Measurements from ENCODE around the gene RBFA. TPM values are rescaled to one million over a fixed set of nuclear protein-coding genes. Genes with fewer than 3 reads are reported as not detected.

RBFA gene
- total and polyA plus RNA-seq, 11 donors = 15.5 to 32.2 (median 21.6) TPM

DNA sequence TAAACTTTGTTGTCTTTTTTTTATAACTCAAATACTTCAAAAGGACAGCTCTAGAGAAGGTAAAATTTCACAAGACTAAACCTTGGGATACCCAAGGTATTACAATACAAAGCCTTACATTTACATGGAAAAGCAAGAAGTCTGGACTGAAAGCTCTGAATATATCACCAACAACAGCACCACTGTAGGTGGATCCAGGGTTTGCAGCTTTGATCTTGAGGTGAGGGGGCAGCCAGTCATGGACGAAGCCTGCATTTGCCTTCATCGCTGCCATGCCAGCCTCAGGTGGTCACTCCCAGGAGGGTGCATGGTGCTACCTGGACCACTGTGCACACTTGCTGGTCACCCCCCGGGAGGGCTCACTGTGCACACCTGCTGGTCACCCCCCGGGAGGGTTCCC, 36.6 kb downstream of the RBFA start:
- Histone ChIP-seq H3K4me3 (no peak overlapping the region), H3K36me3 (peaks cover 0 to 6% (median 0%) of the 10 kb centered on the region in 9 donors), H3K27me3 (no peaks in the 10 kb centered on the region), H3K9me3 (no peaks in the 10 kb centered on the region), H3K4me1 (no peaks in the 10 kb centered on the region), H3K27ac (no peak overlapping the region)
- intact Hi-C loops (cut with DNase I) = no loop called here
- WGBS, 4 donors = 90 to 100% (median 96%) methylated on average over 4 of the region's 4 CpGs
- DNase-seq (no peak), ATAC-seq (no peak)
- TF ChIP-seq POLR2A (IDR thresholded peaks at IDR 0.05) = no peak
- TF ChIP-seq, protein P1, sequence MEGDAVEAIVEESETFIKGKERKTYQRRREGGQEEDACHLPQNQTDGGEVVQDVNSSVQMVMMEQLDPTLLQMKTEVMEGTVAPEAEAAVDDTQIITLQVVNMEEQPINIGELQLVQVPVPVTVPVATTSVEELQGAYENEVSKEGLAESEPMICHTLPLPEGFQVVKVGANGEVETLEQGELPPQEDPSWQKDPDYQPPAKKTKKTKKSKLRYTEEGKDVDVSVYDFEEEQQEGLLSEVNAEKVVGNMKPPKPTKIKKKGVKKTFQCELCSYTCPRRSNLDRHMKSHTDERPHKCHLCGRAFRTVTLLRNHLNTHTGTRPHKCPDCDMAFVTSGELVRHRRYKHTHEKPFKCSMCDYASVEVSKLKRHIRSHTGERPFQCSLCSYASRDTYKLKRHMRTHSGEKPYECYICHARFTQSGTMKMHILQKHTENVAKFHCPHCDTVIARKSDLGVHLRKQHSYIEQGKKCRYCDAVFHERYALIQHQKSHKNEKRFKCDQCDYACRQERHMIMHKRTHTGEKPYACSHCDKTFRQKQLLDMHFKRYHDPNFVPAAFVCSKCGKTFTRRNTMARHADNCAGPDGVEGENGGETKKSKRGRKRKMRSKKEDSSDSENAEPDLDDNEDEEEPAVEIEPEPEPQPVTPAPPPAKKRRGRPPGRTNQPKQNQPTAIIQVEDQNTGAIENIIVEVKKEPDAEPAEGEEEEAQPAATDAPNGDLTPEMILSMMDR (IDR thresholded peaks at IDR 0.05) = no peak

DNA sequence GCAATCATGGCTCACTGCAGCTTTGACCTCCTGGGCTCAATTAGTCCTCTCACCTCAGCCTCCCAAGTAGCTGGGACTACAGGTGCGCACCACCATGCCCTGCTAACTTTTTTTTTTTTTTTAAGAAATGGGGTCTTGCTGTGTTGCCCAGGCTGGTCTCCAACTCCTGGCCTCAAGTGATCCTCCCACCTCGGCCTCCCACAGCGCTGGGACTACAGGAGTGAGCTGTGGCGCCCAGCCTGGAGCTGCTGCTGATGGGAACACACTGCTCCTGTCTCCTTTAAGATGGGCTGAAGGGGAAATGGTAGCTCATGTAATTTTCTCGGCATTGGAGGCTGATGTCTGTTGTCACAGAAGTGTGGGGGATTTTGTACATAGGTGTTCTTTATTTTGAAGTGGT, 39.9 kb downstream of the RBFA start:
- Histone ChIP-seq H3K36me3 (peaks cover 0 to 6% (median 0%) of the 10 kb centered on the region in 9 donors), H3K27me3 (no peaks in the 10 kb centered on the region), H3K4me3 (no peak overlapping the region), H3K4me1 (no peaks in the 10 kb centered on the region), H3K27ac (no peak overlapping the region), H3K9me3 (no peaks in the 10 kb centered on the region)
- no peak for ATAC-seq
- DNase-seq = no peak
- 95 to 98% (median 96%) methylated on average over 5 of the region's 5 CpGs for WGBS, 4 donors
- TF ChIP-seq, protein P1 (IDR thresholded peaks at IDR 0.05) = no peak
- no peak for TF ChIP-seq POLR2A (IDR thresholded peaks at IDR 0.05)
- intact Hi-C loops (cut with DNase I) = no loop called here

DNA sequence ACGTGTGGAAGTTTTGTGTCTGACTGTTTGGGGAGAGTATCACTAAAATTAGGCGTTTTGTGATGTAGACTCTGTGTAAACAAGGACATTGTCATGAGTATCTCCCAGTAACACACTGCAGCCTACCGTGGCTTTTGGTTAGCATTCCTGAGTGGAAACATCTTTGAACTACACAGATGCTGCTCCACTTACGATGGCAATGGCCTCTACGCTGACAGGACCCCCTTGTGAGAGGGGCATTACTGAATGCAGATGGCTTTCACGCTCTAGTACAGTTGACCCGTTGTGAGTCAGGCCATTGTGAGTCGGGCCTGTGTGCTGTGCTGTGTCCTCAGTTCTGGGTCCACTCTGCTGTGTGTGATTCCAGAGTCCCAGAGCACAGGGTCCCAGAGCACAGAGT, 40.5 kb downstream of the RBFA start:
- no peaks in the 10 kb centered on the region for H3K4me1 ChIP-seq
- DNase-seq (no peak), ATAC-seq (no peak)
- H3K27ac ChIP-seq = no peak overlapping the region
- H3K4me3 ChIP-seq = no peak overlapping the region
- H3K36me3 ChIP-seq = peaks cover 0 to 6% (median 0%) of the 10 kb centered on the region in 9 donors
- TF ChIP-seq, protein P1 (IDR thresholded peaks at IDR 0.05) = no peak
- no peak for TF ChIP-seq POLR2A (IDR thresholded peaks at IDR 0.05)
- WGBS, 4 donors = 72 to 94% (median 86%) methylated on average over 8 of the region's 8 CpGs
- no peaks in the 10 kb centered on the region for H3K9me3 ChIP-seq
- intact Hi-C loops (cut with DNase I) = no loop called here
- H3K27me3 ChIP-seq = no peaks in the 10 kb centered on the region

DNA sequence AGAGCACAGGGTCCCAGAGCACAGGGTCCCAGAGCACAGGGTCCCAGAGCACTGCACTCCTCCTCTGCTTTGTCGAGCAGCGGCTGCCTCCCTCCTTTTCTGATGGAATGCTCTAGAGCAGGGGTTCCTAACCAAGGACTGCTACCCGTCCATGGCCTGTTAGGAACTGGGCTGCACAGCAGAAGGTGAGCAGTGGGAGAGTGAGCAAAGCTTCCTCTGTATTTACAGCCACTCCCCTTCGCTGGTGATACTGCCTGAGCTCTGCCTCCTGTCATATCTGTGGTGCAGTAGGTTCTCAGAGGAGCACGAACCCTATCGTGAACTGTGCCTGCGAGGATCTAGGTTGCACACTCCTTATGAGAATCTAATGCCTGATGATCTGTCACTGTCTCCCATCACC, 41.7 kb downstream of the RBFA start:
- H3K4me1 ChIP-seq = no peaks in the 10 kb centered on the region
- peaks cover 0 to 6% (median 0%) of the 10 kb centered on the region in 9 donors for H3K36me3 ChIP-seq
- DNase-seq (no peak), ATAC-seq (no peak)
- intact Hi-C loops (cut with DNase I) = no loop called here
- no peaks in the 10 kb centered on the region for H3K9me3 ChIP-seq
- no peak overlapping the region for H3K27ac ChIP-seq
- H3K4me3 ChIP-seq = no peak overlapping the region
- TF ChIP-seq, protein P1 (IDR thresholded peaks at IDR 0.05) = no peak
- TF ChIP-seq POLR2A (IDR thresholded peaks at IDR 0.05) = no peak
- 88 to 97% (median 94%) methylated on average over 5 to 7 of the region's 7 CpGs for WGBS, 4 donors
- no peaks in the 10 kb centered on the region for H3K27me3 ChIP-seq

All from heart left ventricle (tissue), 16 donors.